ENCODE measurements around the gene PPM1D.
A peak's percentile ranks its signal among the peaks of the same experiment; 100 is the strongest.
"Not testable (repeated sequence)": the region's sequence is repeated elsewhere in the genome, so short reads cannot be mapped to it uniquely, and the experiment has no call there.

PPM1D gene

DNA sequence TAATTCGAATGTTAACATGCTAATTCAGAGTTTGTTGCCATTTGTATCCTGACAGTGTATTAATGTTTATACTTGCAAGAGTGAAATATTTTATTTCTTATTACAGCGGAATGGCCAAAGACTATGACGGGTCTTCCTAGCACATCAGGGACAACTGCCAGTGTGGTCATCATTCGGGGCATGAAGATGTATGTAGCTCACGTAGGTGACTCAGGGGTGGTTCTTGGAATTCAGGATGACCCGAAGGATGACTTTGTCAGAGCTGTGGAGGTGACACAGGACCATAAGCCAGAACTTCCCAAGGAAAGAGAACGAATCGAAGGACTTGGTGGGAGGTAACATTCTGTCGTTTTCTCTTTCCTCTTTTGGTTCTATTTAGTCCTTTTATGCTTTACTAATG, 23.4 kb downstream of the PPM1D start:
- no peak for DNase-seq

DNA sequence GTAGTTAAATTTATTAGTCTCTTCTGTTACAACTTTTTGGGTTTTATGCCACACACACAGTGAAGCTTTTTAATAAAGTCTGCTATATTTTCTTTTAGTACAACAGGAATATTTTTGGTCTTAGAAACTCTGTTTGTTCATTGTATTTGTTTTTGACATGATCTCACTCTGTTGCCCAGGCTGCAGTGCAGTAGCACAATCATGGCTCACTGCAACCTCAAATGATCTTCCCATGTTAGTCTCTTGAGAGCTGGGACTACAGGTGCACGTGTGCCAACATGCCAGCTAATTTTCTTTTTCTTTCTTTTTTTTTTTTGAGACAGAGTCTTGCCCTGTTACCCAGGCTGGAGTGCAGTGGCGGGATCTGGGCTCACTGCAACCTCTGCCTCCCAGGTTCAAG, 27.1 kb downstream of the PPM1D start:
- no peak for DNase-seq

DNA sequence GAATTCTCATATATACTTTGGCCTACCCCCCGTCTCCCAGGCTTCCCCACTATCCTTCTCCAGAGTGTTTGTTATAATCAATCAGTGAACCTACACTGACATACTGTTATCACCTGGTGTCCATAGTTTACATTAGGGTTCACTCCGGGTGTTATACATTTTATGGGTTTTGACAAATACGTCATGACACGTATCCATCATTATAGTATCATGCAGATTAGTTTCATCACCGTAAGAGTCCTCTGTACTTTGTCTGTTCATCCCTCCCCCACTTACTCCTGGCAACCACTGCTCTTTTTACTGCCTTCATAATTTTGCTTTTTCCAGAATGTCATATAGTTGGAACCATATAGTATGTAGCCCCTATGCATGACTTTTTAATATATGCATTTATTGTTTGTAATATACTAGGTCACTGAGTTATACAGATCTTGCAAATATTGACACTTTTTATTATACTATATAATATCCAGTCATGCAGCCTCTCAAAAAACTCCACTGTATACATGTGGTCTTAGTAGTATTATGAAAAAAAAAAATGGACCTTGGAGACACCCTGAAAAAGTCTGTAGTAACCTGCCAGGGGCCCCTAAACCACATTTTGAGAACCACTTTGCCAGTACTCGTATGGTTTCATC, 28.4 kb downstream of the PPM1D start:
- no peak for DNase-seq

DNA sequence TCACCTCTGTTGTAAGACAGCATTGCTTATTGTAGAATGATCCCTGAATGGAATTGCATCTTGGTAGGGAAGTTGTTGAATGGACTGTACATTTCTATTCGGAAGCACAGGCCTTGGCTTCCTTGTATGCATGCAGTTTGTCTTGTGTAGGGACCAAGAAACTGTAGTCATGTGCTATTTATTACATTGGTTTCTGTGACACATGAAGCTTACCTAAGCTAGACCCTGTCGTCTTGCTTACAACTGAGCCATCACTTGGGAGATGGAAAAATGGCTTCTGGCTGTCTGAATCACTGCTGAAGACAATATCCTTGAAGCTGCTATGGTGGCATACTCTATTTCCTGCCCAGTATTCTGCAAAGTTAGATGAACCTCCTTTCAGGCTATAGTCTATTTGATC, 29.1 kb downstream of the PPM1D start:
- DNase-seq, result no peak

DNA sequence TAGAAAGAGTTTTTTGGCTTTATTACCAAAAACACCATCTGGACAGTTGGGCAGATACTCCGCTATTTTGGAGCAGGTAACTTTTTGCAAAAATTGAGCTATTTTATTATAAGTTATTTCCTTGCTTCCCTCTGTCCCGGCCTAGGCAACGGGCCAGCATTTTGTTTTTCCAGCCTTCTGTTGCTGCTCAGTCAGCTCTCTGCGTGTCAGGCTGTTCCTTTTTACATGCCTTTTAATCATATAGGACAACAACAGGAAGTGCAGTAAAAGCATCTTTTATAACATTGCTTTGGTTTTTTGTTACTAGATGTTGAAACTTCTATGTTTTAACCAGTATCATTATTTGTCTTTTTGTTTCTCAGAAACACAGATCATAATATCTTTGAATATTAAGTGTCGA, 30.4 kb downstream of the PPM1D start:
- no peak for DNase-seq

DNA sequence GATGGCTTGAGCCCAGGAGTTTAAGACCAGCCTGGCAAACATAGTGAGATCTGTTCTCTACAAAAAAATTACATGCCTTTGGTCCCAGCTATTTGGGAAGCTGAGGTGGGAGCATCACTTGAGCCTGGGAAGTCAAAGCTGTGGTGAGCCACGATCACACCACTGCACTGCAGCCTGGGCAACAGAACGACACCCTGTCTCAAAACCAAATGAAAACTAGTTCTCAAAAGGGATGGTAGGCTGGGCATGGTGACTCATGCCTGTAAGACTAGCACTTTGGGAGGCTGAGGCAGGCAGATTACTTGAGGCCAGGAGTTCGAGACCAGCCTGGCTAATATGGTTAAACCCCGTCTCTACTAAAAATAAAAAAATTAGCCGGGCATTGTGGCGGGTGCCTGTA, 31.1 kb downstream of the PPM1D start:
- DNase-seq, result no peak

DNA sequence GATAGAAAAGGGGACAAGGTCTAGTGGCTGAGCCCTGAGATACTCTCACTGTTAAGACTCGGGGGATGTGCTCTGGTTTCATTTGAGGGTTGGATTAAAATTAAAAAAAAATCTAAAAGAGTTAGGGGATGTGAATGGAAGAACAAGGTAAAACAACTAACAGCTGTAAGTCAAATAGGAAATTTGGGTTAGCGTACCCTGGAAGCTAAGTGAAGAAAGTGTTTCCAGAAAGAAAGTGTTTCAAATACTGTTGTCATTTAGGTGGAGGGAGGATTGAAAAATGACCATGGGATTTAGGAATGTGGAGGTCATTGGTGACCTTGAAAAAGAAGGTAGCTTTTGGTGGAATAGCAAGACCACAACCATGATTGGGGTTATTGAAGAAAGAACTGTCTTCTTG, 37.7 kb downstream of the PPM1D start:
- no peak for DNase-seq

DNA sequence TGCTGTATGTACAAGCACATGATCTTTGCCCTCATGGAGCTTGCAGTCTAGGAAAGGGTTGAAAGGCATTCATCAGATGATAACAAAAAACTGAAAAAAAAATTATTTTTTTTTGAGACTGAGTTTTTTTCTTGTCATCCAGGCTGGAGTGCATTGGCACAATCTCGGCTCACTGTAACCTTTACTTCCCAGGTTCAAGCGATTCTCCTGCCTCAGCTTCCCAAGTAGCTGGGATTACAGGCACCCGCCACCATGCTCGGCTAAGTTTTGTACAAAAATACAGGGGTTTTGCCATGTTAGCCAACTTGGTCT, 39.0 kb downstream of the PPM1D start:
- no peak for DNase-seq

DNA sequence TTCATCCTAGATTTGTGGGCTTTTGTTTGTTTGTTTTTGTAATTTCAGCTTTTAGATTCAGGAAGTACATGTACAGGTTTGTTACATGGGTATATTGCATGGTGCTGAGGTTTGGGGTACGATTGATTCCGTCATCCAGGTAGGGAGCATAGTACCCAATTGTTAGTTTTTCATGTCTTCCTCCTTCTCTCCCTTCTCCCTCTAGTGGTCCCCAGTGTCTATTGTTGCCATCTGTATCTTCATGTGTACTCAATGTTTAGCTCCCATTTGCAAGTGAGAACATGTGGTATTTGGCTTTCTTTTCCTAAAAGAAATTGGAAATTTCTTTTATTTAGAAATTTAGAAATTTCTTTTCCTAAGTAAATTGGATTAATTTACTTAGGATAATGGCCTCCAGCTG, 40.5 kb downstream of the PPM1D start:
- DNase-seq, result no peak

DNA sequence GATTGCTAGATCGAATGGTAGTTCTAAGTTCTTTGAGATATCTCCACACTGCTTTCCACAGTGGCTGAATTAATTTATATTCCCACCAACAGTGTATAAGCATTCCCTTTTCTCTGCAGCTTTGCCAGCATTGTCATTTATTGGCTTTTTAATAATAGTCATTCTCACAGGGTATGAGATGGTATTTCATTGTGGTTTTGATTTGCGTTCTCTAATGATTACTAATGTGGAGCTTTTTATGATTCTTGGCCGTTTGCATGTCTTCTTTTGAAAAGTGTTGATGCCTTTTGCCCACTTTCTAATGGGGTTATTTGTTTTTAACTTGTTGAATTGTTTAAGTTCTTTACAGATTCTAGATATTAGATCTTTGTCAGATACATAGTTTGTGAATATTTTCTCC, 41.1 kb downstream of the PPM1D start:
- no peak for DNase-seq

DNA sequence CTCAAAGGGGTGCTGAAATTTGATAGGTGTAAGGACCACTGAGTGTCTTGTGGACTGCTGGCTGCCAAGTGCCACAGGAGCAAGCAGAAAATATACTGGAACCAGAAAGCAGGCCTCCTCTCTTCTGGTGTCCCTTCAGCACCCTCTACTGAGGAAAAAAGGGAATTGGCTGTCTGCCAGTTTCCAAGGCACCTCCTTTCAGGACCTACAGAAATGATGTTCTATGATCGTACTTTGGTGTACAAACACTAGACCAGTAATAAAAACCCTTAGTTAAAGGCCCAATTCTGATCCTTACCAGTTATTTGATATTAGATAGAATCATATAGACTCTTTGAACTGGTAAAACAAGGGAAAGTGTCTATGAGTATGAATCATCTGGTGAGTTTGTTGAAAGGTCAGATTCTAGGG, 41.8 kb downstream of the PPM1D start:
- DNase-seq, result peak; percentile 52

DNA sequence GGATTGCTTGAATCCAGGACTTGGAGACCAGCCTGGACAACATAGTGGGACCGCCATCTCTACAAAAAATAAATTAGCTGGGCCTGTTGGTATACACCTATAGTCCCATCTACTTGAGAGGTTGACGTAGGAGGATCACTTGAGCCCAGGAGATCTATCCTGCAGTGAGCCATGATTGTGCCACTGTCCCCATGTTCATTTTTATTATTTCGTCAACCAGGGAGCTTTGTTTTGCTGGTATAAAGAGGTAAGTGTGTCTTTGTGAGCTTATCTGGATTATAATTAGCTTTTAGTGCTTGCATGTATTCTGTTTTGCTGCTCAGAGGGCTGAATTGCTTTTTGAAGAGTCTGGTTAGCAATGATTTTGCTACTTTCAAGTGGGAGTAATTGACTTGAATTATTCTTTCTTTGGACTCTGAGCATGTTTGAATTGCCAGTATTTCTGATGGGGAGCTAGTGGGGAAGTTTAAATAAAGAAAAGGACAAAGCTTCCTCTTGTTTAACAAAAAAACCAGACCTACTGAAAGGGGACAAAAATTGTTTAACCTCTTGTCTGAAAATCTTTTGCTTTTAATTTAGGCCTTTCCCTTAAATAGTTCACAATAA, 46.0 kb downstream of the PPM1D start:
- DNase-seq, result no peak

DNA sequence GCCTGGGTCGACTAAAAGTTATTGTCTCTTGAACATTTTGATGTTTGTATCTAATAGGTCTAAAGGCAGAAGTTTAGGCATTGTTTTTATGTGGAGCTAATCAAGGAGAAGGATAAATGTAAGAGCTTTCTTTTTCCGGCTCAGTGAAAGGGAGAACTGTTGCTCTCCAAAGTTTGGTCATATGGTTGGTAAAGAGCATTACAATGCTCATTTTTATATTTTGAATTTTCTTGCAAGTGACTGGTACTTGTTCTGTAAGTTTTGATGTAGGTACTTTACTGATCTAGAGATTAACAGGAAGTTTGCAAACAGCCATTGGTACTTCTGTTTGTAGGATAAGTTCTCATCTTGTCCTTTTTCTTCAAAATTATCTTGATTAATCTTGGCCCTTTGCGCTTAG, 46.7 kb downstream of the PPM1D start:
- DNase-seq, result no peak

DNA sequence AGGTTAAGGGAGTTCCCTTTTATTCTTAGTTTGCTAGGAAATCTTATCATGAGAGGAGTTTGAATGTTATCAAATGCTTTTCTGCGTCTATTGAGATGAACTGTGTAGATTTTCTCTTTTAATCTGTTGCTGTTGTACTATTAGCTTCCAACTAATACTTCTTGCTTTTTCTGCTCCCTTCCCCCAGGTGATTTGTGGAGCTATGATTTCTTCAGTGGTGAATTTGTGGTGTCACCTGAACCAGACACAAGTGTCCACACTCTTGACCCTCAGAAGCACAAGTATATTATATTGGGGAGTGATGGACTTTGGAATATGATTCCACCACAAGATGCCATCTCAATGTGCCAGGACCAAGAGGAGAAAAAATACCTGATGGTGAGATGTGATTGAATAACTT, 47.7 kb downstream of the PPM1D start:
- no peak for DNase-seq

DNA sequence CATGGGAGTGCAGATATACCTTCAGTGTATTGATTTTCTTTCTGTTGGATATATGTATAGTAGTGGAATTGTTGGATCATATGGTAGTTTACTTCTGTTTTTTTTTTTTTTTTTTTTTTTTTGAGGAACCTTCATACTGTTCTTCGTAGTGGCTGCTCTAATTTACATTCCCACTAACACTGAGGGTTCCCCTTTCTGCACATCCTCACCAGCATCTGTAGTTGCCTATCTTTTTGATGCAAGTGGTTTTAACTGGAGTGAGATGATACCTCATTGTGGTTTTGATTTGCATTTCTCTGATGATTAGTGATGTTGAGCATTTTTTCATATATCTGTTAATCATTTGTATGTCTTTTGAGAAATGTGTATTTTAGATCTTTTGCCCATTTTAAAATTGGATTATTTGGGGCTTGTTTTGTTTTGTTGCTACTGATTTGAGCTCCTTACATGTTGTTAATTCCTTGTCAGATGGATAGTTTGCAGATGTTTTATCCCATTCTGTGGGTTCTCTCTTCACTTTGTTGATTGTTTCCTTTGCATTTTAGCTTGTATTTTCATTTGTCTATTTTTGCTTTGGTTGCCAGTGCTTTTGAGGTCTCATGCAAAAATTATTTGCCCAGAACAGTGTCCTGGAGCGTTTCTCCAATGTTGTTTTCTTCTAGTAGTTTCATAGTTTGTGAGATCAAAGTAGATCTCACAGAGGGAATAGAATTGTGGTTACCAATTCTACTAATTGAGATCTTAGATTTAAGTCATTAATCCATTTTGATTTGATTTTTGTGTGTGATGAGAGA, 52.7 kb downstream of the PPM1D start:
- DNase-seq, result no peak

DNA sequence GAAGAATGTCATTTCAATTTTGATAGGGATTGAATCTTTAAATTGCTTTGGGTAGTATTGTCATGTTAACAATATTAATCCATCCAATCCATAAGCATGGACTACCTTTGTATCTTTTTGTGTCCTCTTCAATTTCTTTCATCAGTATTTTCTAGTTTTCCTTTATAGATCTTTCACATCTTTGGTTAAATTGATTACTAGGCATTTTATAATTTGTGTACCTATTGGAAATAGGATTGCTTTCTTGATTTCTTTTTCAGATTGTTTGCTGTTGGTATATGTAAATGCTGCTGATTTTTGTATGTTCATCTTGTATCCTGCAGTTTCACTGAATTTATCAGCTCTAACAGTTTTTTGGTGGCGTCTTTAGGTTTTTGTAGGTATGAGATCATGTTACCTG, 53.6 kb downstream of the PPM1D start:
- DNase-seq, result no peak

DNA sequence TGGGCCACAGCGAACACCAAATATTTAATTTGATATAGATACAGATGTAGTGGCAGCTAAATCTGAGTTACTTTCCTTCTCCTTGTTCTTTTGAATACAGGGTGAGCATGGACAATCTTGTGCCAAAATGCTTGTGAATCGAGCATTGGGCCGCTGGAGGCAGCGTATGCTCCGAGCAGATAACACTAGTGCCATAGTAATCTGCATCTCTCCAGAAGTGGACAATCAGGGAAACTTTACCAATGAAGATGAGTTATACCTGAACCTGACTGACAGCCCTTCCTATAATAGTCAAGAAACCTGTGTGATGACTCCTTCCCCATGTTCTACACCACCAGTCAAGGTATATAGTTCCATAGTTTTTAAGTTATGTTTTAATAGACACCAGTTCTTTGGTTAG, 56.5 kb downstream of the PPM1D start:
- DNase-seq, result no peak

DNA sequence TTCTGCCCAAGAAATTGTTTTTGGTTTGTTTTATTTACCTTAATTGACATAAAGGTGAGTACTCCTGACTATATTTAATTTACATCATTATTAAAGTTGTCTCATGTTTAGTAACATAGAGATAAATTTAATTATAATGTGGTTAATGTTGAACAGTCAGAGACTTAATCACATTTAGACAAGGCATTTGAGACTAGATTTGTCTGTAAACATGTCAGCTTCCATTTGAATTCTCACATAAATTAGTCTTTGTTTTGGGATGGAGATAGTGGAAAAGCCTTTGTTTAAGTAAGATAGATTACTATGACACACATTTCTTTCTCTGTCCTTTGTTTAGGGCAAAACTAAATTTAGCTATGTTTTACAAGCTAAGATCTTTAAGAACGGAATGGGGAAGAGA, 59.2 kb downstream of the PPM1D start:
- no peak for DNase-seq

DNA sequence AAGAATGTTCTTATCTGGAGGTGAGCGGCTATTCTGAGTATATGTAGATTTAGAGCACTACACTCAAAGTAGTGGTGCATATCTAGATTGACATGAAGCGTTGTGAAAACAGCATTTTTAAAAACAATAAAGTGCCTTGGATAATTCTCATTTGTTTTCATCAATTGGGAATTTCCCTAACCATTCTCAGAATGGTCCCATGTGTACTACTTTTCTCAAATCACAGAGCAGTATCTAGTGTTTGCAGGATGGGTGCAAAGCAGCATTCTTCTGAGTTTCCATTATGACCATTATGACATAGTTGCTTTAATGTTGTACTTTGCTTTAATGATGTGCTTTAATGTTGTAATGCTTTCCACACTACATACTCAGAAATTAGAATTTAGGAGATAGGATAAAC, 61.5 kb downstream of the PPM1D start:
- DNase-seq, result no peak

DNA sequence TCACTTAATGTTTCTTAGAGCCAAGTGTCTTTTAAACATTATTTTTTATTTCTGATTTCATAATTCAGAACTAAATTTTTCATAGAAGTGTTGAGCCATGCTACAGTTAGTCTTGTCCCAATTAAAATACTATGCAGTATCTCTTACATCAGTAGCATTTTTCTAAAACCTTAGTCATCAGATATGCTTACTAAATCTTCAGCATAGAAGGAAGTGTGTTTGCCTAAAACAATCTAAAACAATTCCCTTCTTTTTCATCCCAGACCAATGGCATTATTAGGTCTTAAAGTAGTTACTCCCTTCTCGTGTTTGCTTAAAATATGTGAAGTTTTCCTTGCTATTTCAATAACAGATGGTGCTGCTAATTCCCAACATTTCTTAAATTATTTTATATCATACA, 64.0 kb downstream of the PPM1D start:
- DNase-seq, result no peak

DNA sequence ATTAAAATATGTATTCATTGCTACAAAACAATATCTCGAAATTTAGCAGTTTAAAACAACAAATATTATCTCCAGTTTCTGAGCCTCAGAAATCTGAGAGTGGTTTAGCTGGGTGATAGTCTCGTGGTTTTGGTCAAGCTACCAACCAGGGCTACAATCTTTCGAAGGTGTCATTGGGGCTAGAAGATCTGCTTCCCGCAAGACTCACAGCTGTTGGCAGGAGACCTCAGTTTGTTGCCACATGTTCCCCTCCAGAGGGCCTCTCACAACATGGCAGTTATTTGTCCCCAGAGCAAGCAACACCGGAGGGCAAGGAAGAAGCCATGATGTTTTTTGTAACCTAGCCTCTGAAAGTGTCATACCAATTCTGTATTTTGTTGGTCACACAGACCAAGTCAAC, 65.6 kb downstream of the PPM1D start:
- DNase-seq, result no peak

DNA sequence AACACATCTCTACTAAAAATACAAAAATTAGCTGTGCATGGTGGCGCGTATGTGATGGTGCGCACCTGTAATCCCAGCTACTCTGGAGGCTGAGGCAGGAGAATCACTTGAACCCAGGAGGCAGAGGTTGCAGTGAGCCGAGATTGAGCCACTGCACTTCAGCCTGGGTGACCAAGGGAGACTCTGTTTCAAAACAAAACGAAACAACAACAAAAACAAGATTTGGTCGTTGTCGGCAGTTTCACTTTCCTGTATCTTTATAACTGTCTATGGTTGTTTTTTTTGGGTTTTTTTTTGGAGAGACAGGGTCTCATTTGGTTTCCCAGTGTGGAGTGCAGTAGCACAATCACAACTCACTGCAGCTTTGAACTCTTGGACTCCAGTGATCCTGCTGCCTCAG, 68.7 kb downstream of the PPM1D start:
- not testable (repeated sequence) for DNase-seq

DNA sequence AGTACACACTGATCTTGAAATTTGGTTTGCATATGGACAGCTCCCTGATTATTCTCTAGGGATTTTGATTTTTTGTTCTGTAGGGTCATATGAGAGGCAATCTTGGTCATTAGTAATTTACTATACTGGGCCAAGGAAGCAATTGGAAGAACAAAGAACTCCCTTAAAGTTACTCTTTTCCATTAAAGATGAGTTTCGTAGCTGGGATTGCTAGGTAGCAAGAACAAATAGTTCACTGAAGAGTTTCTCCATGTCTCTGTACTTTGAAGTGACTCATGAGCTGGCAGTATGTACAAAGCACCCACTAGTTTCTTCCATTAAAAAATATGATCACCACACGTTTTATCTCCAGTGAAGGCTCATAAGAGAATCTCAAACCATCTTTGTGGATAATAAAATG, 71.5 kb downstream of the PPM1D start:
- DNase-seq, result no peak

DNA sequence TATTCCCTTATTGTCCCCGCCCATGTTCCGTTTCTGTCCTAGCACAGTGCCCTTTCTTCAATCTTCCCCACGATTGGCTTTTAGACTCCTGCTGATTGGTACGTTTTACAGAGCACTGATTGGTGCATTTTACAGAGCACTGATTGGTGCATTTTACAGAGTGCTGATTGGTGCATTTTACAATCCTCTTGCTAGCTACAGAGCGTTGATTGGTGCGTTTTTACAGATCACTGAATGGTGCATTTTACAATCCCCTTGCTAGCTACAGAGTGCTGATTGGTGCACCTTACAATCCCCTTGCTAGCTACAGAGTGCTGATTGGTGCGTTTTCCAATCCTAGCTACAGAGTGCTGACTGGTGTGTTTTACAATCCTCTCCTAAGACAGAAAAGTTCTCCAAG, 74.6 kb downstream of the PPM1D start:
- DNase-seq, result not testable (repeated sequence)

DNA sequence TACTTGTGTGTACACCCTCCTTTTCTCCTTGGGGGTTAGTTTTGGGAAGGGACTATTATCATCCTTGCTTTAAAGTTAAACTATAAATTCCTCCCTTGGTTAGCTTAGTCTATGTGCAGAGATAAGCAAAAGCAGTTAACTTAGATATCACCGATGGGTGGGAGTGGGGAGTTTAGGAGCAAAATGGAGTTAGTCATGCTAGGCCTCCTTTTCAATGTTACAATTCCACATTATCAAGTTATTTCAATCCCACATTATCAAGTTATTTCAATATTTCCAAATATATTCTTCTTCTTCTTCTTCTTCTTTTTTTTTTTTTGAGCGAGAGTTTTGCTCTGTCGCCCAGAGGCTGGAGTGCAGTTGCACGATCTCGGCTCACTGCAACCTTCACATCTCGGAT, 76.0 kb downstream of the PPM1D start:
- no peak for DNase-seq
